K562 (cell line): ENCODE data around the gene UBQLNL. TPM values are rescaled to one million over a fixed set of nuclear protein-coding genes. Genes with fewer than 3 reads are reported as not detected.

Experiments
- ARID1B ChIP-seq: fragments of 450-650 bp; IDR thresholded peaks from 2 replicates; pipeline ENCODE4 v1.6.1; 2016; ENCODE audit warnings: antibody characterized with exemption, mild to moderate bottlenecking, inconsistent platforms
- ATF1 ChIP-seq, 2 experiments: fragments of 450-650 bp in 1 of 2; IDR thresholded peaks; 2 replicates each; pipeline ENCODE4 v1.6.1; 2016; ENCODE audit warnings: missing compliant biosample characterization in 1 of 2, missing genetic modification characterization in 1 of 2
- BDP1 ChIP-seq: IDR thresholded peaks from 3 replicates; pipeline ENCODE4 v1.6.1; 2011; ENCODE audit not compliant: insufficient read length, insufficient read depth
- BMI1 ChIP-seq: fragments of 150-350 bp; IDR thresholded peaks from 2 replicates; pipeline ENCODE4 v1.6.1; 2014; ENCODE audit warnings: low read length
- DPF2 ChIP-seq: fragments of 450-650 bp; IDR thresholded peaks from 2 replicates; pipeline ENCODE4 v1.6.1; 2016
- ERF ChIP-seq: fragments of 450-650 bp; formaldehyde crosslinking; IDR thresholded peaks from 2 replicates; pipeline ENCODE4 v1.4.0; 2020; ENCODE audit warnings: mild to moderate bottlenecking, mixed read lengths
- FOS ChIP-seq: IDR thresholded peaks from 3 replicates; pipeline ENCODE4 v1.6.1; 2011; ENCODE audit not compliant: insufficient read length; ENCODE audit errors: extremely low read depth
- HLTF ChIP-seq: fragments of 450-650 bp; IDR thresholded peaks from 2 replicates; pipeline ENCODE4 v1.6.1; 2016
- HNRNPL ChIP-seq: fragments of 200-400 bp; formaldehyde crosslinking; IDR thresholded peaks from 2 replicates; pipeline ENCODE4 v1.6.1; 2017; ENCODE audit warnings: low read depth, mild to moderate bottlenecking, low read length
- IFI16 ChIP-seq: fragments of 250-450 bp; sonication (Bioruptor Pico); IDR thresholded peaks from 2 replicates; pipeline ENCODE4 v2.1.2; 2022; ENCODE audit warnings: mild to moderate bottlenecking, inconsistent platforms
- IRF2 ChIP-seq: sonication (generic); formaldehyde crosslinking; IDR thresholded peaks from 2 replicates; pipeline ENCODE4 v1.8.1; 2022; ENCODE audit warnings: mild to moderate bottlenecking, missing genetic modification reagents
- KAT8 ChIP-seq: fragments of 450-650 bp; IDR thresholded peaks from 2 replicates; pipeline ENCODE4 v1.6.1; 2016; ENCODE audit warnings: low read depth, mild to moderate bottlenecking
- NELFE ChIP-seq: IDR thresholded peaks from 2 replicates; pipeline ENCODE4 v1.6.1; 2011; ENCODE audit warnings: mild to moderate bottlenecking; ENCODE audit not compliant: insufficient read depth, insufficient read length
- PCBP1 ChIP-seq: fragments of 200-400 bp; formaldehyde crosslinking; IDR thresholded peaks from 2 replicates; pipeline ENCODE4 v1.6.1; 2018; ENCODE audit warnings: mild to moderate bottlenecking, low read depth, low read length; ENCODE audit not compliant: poor library complexity, severe bottlenecking
- PRMT5 ChIP-seq: sonication (generic); formaldehyde crosslinking; IDR thresholded peaks from 2 replicates; pipeline ENCODE4 v1.5.0; 2020; ENCODE audit warnings: missing genetic modification reagents
- PTTG1 ChIP-seq: fragments of 450-650 bp; IDR thresholded peaks from 2 replicates; pipeline ENCODE4 v1.6.1; 2016; ENCODE audit warnings: low read depth, mild to moderate bottlenecking, missing genetic modification characterization, missing compliant biosample characterization
- RBM22 ChIP-seq: fragments of 200-400 bp; formaldehyde crosslinking; IDR thresholded peaks from 2 replicates; pipeline ENCODE4 v1.6.1; 2018; ENCODE audit warnings: low read length, low read depth; ENCODE audit not compliant: poor library complexity, severe bottlenecking
- SNIP1 ChIP-seq: fragments of 450-650 bp; IDR thresholded peaks from 2 replicates; pipeline ENCODE4 v1.7.1; 2017; ENCODE audit warnings: low read depth, mild to moderate bottlenecking
- SRSF1 ChIP-seq: fragments of 200-400 bp; formaldehyde crosslinking; IDR thresholded peaks from 2 replicates; pipeline ENCODE4 v1.6.1; 2017; ENCODE audit warnings: mild to moderate bottlenecking, low read depth, low read length, moderate library complexity
- TAF15 ChIP-seq: fragments of 200-400 bp; formaldehyde crosslinking; IDR thresholded peaks from 2 replicates; pipeline ENCODE4 v1.6.1; 2017; ENCODE audit warnings: mild to moderate bottlenecking, low read depth, low read length, moderate library complexity
- ZNF12 ChIP-seq: sonication (generic); formaldehyde crosslinking; IDR thresholded peaks from 2 replicates; pipeline ENCODE4 v1.4.0; 2020; ENCODE audit warnings: mild to moderate bottlenecking, missing genetic modification reagents
- ZNF174 ChIP-seq: fragments of 250-450 bp; sonication (Bioruptor Pico); IDR thresholded peaks from 2 replicates; pipeline ENCODE4 v1.4.0; 2020; ENCODE audit warnings: mild to moderate bottlenecking
- ZNF184 ChIP-seq: sonication (generic); formaldehyde crosslinking; IDR thresholded peaks from 2 replicates; pipeline ENCODE4 v1.5.0; 2020; ENCODE audit warnings: missing genetic modification reagents
- ZNF282 ChIP-seq: sonication (generic); formaldehyde crosslinking; IDR thresholded peaks from 2 replicates; pipeline ENCODE4 v1.8.1; 2023; ENCODE audit warnings: missing genetic modification reagents
- ZNF354B ChIP-seq: fragments of 250-450 bp; sonication (Bioruptor Pico); IDR thresholded peaks from 2 replicates; pipeline ENCODE4 v1.4.0; 2020
- polyA plus RNA-seq, 8 experiments: library from polyadenylated mRNA; depleted of rRNA in 4 of 8; stranded (reverse) in 5 of 8; unstranded in 3 of 8; fragments of >200 nt; fragmentation: Nextera tagmentation in 2 of 8; fragmentation: Illumina TruSeq in 1 of 8; extraction: Ambion mirVana in 2 of 8; extraction: Trizol in 1 of 8; gene quantifications; 2 replicates each; pipeline versions ENCODE4 v1.2.1 to v1.2.3, GENCODE V29; 2011 to 2014; ENCODE audit warnings: inconsistent platforms in 1 of 8, missing spikeins in 1 of 8
- total RNA-seq, 7 experiments: library from RNA; depleted of rRNA in 6 of 7; stranded (reverse); fragments of >200 nt in 6 of 7; fragmentation: Illumina TruSeq in 2 of 7; extraction: Trizol in 2 of 7; gene quantifications; 2 replicates each; pipeline versions ENCODE4 v1.2.1 to v1.2.3, GENCODE V29; 2011 to 2021; ENCODE audit warnings: low replicate concordance in 1 of 7
- TF ChIP-seq, protein P1 (sequence below), 3 experiments: IDR thresholded peaks in 2 of 3; conservative IDR thresholded peaks in 1 of 3; 2 replicates each; pipeline ENCODE4 v1.5.1; 2011 to 2012; ENCODE audit warnings: low read length in 3 of 3, mild to moderate bottlenecking in 3 of 3, control low read depth in 2 of 3, improper control_type of control experiment in 1 of 3, inconsistent platforms in 1 of 3, low read depth in 1 of 3, mixed read lengths in 1 of 3, moderate library complexity in 1 of 3; ENCODE audit not compliant: insufficient read depth in 2 of 3
- TF ChIP-seq, protein P2 (sequence below): IDR thresholded peaks from 2 replicates; pipeline ENCODE4 v1.6.1; 2016; ENCODE audit warnings: missing genetic modification characterization, missing compliant biosample characterization

The UBQLNL gene
- total and polyA plus RNA-seq, 9 of the 15 experiments (the other 6 are each of a cell fraction or from before 2014, with no cell fraction given) = 0.07 to 0.27 (median 0.14) TPM

DNA sequence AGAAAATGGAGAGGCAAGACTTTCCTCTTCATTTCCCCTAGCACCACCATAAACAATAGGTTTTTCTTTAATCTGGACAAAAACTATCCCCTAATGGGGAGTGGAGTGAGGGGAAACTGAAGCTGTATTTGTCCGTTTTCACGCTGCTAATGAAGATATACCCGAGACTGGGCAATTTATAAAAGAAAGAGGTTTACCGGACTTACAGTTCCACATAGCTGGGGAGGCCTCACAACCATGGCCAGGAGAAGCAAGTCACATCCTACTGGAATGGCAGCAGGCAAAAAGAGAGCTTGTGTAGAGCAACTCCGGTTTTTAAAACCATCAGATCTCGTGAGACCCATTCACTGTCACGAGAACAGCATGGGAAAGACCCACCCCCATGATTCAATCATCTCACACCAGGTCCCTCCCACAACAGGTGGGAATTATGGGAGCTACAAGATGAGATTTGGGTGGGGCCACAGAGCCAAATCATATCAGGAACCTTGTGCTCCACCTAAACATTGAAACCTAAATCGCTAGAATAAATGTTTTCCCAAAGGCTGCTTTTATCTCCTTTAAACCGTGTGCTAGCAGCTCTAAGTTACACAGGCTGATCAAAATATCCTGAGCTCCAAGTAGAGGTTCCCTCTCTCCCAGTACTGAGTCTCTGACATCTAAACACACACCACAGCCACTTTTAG, 11.0 kb downstream of the UBQLNL start (continued):
- TF ChIP-seq ZNF174 (no peak), BMI1 (no peak), NELFE (peak; percentile 70), PTTG1 (tag) (no peak), ZNF282 (no peak), ATF1 (CRISPR knock-in tag; IDR thresholded peaks at IDR 0.05) (no peak), ATF1 (tag; IDR thresholded peaks at IDR 0.05) (peak; percentile 30; the same call in 1 of the 2 replicates), ERF (CRISPR knock-in tag) (no peak), PRMT5 (CRISPR knock-in tag) (no peak), ZNF184 (CRISPR knock-in tag) (no peak), DPF2 (0 out of 2 replicates have a peak, but pooled peaks have one; percentile 12), KAT8 (no peak), TAF15 (no peak), HLTF (no peak), IFI16 (CRISPR knock-in tag) (no peak), IRF2 (CRISPR knock-in tag) (no peak), PCBP1 (no peak), FOS (no peak), SNIP1 (0 out of 2 replicates have a peak, but pooled peaks have one; percentile 42), ARID1B (0 out of 2 replicates have a peak, but pooled peaks have one; percentile 11), ZNF354B (CRISPR knock-in tag) (no peak), RBM22 (no peak), HNRNPL (no peak), ZNF12 (no peak), BDP1 (no peak), SRSF1 (no peak)
- TF ChIP-seq, protein P1, sequence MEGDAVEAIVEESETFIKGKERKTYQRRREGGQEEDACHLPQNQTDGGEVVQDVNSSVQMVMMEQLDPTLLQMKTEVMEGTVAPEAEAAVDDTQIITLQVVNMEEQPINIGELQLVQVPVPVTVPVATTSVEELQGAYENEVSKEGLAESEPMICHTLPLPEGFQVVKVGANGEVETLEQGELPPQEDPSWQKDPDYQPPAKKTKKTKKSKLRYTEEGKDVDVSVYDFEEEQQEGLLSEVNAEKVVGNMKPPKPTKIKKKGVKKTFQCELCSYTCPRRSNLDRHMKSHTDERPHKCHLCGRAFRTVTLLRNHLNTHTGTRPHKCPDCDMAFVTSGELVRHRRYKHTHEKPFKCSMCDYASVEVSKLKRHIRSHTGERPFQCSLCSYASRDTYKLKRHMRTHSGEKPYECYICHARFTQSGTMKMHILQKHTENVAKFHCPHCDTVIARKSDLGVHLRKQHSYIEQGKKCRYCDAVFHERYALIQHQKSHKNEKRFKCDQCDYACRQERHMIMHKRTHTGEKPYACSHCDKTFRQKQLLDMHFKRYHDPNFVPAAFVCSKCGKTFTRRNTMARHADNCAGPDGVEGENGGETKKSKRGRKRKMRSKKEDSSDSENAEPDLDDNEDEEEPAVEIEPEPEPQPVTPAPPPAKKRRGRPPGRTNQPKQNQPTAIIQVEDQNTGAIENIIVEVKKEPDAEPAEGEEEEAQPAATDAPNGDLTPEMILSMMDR (IDR thresholded peaks at IDR 0.05 in 2 of 3, conservative IDR thresholded peaks at IDR 0.05 in 1 of 3; ENCODE audit: insufficient read depth in 2 of 3, low read depth in 1 of 3, low read length in 3 of 3) = no peak
- TF ChIP-seq, protein P2, sequence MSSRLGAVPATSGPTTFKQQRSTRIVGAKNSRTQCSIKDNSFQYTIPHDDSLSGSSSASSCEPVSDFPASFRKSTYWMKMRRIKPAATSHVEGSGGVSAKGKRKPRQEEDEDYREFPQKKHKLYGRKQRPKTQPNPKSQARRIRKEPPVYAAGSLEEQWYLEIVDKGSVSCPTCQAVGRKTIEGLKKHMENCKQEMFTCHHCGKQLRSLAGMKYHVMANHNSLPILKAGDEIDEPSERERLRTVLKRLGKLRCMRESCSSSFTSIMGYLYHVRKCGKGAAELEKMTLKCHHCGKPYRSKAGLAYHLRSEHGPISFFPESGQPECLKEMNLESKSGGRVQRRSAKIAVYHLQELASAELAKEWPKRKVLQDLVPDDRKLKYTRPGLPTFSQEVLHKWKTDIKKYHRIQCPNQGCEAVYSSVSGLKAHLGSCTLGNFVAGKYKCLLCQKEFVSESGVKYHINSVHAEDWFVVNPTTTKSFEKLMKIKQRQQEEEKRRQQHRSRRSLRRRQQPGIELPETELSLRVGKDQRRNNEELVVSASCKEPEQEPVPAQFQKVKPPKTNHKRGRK (tag) = no peak
